D721Med (cell line): ENCODE results near the gene RETREG3.

ENCODE experiments used
- DNase-seq: peaks from one replicate; pipeline ENCODE4 v3.0.0; 2011; ENCODE audit warnings: low spot score; ENCODE audit not compliant: insufficient read length
- FAIRE-seq: peaks from 2 replicates; lab custom pipeline; 2011; peaks lifted over from hg19 to GRCh38; lab: Jason Lieb, UNC
- TF ChIP-seq, protein P1 (sequence below): IDR thresholded peaks from 2 replicates; pipeline ENCODE4 v1.5.1; 2012; ENCODE audit warnings: mild to moderate bottlenecking, control low read depth; ENCODE audit not compliant: insufficient read depth; ENCODE audit errors: missing control alignments

Gene RETREG3, protein sequence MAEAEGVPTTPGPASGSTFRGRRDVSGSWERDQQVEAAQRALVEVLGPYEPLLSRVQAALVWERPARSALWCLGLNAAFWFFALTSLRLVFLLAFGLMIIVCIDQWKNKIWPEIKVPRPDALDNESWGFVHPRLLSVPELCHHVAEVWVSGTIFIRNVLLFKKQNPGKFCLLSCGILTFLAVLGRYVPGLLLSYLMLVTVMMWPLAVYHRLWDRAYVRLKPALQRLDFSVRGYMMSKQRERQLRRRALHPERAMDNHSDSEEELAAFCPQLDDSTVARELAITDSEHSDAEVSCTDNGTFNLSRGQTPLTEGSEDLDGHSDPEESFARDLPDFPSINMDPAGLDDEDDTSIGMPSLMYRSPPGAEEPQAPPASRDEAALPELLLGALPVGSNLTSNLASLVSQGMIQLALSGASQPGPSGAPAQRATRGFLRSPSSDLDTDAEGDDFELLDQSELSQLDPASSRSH

DNA sequence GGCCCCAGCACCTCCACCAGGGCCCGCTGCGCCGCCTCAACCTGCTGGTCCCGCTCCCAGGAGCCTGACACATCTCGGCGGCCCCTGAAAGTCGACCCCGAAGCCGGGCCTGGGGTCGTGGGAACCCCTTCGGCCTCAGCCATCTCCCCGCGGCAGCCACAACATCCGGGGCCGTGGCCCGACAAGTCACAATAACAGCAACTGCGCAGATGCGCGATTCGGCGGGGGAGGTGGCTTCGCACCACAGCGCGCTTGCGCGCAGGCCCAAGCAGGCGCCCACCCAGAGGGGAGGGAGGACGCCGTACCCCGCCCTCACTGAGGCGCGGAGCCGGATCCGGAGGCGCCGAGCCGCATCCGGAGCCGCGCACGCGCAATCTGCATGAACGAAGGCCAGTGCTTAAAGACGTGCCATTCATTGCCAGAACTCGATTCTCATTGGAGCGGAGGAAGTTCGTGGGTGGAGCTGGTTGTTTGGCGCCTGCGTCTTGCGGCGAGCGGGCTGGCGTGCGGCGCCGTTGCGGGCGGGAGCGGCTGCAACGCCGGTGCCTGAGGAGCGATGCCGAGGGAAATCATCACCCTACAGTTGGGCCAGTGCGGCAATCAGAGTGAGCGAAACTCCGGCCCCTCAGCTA, at the start of gene RETREG3, which contains the start of gene TUBG1:
TSS of gene RETREG3 (minus strand) at position 193 of the 632 bp plus-strand sequence. CDS start at position 143, 50 bp downstream.
TSS of gene TUBG1 (plus strand) at position 502 of the 632 bp plus-strand sequence. CDS start at position 557, 55 bp downstream.
- FAIRE-seq (no peak), DNase-seq (peak; percentile 94)
- TF ChIP-seq, protein P1, sequence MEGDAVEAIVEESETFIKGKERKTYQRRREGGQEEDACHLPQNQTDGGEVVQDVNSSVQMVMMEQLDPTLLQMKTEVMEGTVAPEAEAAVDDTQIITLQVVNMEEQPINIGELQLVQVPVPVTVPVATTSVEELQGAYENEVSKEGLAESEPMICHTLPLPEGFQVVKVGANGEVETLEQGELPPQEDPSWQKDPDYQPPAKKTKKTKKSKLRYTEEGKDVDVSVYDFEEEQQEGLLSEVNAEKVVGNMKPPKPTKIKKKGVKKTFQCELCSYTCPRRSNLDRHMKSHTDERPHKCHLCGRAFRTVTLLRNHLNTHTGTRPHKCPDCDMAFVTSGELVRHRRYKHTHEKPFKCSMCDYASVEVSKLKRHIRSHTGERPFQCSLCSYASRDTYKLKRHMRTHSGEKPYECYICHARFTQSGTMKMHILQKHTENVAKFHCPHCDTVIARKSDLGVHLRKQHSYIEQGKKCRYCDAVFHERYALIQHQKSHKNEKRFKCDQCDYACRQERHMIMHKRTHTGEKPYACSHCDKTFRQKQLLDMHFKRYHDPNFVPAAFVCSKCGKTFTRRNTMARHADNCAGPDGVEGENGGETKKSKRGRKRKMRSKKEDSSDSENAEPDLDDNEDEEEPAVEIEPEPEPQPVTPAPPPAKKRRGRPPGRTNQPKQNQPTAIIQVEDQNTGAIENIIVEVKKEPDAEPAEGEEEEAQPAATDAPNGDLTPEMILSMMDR = no peak

DNA sequence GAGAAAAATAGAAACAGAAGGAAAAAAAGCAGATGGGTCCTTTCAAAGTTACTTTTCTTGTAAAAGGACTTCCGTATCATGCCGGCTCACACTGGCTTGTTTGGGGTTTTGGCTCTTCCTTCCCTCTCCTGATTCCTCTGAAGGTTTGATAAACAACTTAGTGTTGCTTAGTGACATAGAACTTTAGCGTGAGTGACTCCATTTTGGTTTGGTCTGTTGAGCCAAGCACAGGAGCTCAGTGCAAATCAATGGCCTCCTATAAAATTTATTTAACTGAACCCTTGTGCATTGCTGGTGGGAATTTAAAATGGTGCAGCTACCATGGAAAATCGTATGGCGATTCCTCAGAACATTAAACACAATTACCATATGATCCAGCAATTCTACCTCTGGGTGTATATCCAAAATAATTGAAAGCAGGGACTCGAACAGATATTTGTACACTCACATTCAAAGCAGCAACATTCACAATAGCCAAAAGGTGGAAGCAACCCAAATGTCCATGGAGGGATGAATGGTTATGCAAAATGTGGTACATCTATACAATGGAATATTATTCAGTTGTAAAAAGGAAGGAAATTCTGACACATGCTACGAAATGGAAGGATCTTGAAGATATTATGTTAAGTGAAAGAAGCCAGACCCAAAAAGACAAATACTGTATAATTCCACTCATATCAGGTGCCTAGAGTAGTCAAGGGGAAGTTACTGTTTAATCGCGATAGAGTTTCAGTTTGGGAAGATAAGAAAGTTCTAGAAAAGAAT, 48.8 kb upstream of the RETREG3 start:
- TF ChIP-seq, protein P1 = no peak
- FAIRE-seq (no peak), DNase-seq (no peak)

DNA sequence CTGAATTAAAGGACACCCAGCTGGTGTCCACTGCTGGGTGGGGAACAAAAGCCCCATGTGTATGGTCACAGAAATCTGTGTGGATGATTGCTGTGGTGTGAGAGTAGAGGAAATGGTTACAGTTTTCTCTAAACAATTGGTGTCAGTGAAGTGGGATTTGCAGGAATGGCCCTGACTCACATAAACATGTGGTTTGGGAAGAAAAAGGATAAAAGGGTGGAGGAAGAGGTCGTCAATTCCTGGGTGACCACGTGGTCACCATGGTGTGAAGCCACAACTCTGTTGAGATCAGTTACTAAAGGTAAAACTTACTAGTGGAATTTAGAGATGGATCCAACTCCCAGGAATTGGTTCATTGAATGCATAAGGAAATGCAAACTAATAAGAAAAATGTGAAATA, 46.4 kb upstream of the RETREG3 start:
- FAIRE-seq (no peak), DNase-seq (no peak)
- TF ChIP-seq, protein P1 = no peak

DNA sequence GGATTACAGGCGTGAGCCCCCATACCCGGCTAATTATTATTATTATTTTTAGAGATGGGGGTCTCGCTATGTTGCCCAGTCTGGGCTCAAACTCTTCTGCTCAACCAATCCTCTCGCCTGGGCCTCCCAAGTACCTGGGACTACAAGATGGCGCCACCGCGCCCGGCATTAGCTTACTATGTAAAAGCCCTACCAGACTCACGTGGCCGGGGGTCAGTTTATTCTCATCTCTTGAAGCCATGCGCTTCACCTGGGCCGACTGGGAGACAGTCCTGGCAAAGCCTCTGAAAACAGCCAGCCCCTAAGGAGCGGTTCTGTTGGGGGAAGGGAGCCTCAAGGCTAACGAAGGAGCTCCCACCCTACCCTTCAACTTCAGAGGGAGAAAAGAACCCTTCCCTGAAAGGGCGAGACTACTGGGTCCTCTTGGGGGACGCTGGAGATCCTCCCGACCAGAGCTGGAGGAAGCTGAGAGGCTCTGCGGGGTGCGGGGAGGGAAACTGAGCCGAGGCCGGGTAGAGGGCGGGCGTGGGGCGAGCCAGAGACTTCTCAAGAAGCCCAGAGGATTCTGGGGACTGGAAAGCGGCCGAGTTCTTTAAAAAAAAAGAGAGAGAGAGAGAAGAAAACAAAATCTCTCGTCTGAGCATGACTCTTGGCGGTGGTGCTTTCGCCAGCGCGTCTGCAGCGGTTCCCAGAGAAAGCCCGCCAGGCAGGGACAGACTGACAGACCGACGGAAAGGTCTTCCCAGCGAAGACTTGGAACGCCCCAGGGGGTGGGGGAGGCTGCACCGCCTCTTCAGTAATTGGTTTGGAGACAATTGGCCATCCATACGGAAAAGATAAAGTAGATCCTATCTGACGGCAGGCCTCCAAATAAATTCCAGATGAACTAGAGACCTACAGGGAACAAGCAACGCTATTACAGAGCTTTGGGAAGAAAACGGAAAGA, 44.3 kb upstream of the RETREG3 start:
- TF ChIP-seq, protein P1 = no peak
- no peak for DNase-seq
- no peak for FAIRE-seq

DNA sequence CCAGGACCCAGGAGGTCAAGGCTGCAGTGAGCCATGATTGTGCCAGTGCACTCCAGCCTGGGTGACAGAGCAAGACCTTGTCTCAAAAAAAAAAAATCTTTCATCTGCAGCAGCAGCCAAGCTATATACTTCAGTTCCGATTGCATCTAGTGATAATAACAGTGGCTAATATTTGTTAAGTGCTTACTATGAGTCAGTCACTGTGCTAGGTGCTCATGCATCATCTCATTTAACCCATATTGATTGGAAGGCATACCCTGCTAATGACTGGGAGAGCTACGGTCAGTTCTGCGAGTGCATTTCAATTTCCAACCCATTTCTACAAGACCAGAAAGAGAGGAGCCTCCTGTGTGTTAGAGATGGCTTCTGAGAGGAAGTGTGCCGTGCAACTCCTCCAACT, 42.2 kb upstream of the RETREG3 start:
- FAIRE-seq = no peak
- DNase-seq = no peak
- TF ChIP-seq, protein P1 = no peak

DNA sequence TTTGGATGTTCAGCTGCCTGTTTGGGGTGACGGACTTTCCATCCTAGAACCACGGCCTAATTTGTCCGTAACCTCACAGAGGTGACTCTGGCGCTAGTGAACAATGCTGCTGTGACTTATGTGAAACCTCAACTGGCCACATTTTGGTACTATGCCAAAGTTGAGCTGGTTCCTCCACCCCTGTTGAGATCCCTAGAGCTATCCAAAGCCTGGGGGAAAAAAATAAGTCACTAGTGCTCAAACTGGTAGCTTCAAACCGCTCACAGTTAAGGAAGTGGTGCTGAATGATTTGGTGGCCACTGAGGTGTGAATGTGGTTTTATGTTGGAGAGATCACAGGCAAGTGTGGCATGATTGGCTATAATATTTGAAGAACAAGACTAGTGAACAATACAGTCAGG, 38.6 kb upstream of the RETREG3 start:
- FAIRE-seq (no peak), DNase-seq (no peak)
- TF ChIP-seq, protein P1 = no peak
